GM12878 (cell line): ENCODE results near the gene USP37. TPM values are rescaled to one million over a fixed set of nuclear protein-coding genes. Genes with fewer than 3 reads are reported as not detected.

Experiments used
- ATAC-seq: fragments of 200-7000 bp; cut with Tn5 transposase; 3 replicates; pipeline ENCODE4 v1.9.1; 2020; ENCODE audit warnings: mild to moderate bottlenecking, moderate library complexity
- BruUV-seq: library from RNA; stranded (reverse); fragments of 400-500 nt; replicated peaks from 2 replicates; lab custom pipeline; 2021; lab: Mats Ljungman, UMichigan
- CTCF ChIA-PET: fragments of 300-600 bp; sonication (Branson Sonifier 250); formaldehyde crosslinking; extraction: SDS; loops from one replicate; lab custom pipeline; 2021; ENCODE audit warnings: inconsistent platforms; lab: Yijun Ruan, JAX
- POLR2A ChIA-PET: fragments of 350-600 bp; formaldehyde crosslinking; extraction: SDS; loops from one replicate; lab custom pipeline; 2021; ENCODE audit warnings: inconsistent platforms; lab: Charles Lee
- RAD21 ChIA-PET: fragments of 300-600 bp; sonication (Branson Sonifier 250); formaldehyde crosslinking; loops from one replicate; lab custom pipeline; 2023; ENCODE audit warnings: antibody characterized with exemption; ENCODE audit not compliant: unreplicated experiment; lab: Charles Lee
- SMC1A ChIA-PET: fragments of 300-600 bp; sonication (Branson Sonifier 250); formaldehyde crosslinking; loops from one replicate; lab custom pipeline; 2023; ENCODE audit not compliant: unreplicated experiment, uncharacterized antibody; lab: Charles Lee
- DNase-seq: peaks from one replicate; pipeline ENCODE4 v3.0.0-alpha.2; 2011; ENCODE audit warnings: low read depth, low spot score
- FAIRE-seq: peaks from 3 replicates; lab custom pipeline; 2011; peaks lifted over from hg19 to GRCh38; lab: Jason Lieb, UNC
- H2AFZ ChIP-seq: 2 replicates; pipeline ENCODE4 v1.6.0; 2011; ENCODE audit warnings: low read depth, low read length, control low read depth; ENCODE audit not compliant: control insufficient read depth
- H3K27ac ChIP-seq: 2 replicates; pipeline ENCODE4 v1.5.1; 2011; ENCODE audit warnings: control low read depth; ENCODE audit not compliant: control insufficient read depth, insufficient read depth
- H3K27me3 ChIP-seq, 2 experiments: replicated peaks in 1 of 2; 2 replicates each; pipeline versions ENCODE4 v1.6.0 to v1.6.1; 2011; ENCODE audit warnings: low read length in 1 of 2; ENCODE audit not compliant: control insufficient read depth in 2 of 2, insufficient read depth in 2 of 2
- H3K36me3 ChIP-seq, 2 experiments: 2 replicates each; pipeline ENCODE4 v1.5.1; 2011; ENCODE audit warnings: low read length in 1 of 2; ENCODE audit not compliant: control insufficient read depth in 2 of 2, insufficient read depth in 2 of 2
- H3K4me1 ChIP-seq: 2 replicates; pipeline ENCODE4 v1.6.1; 2011; ENCODE audit warnings: mild to moderate bottlenecking, low read length, moderate library complexity, mixed read lengths; ENCODE audit not compliant: control insufficient read depth, insufficient read depth
- H3K4me2 ChIP-seq: 2 replicates; pipeline ENCODE4 v1.6.0; 2011; ENCODE audit warnings: control low read depth; ENCODE audit not compliant: control insufficient read depth, insufficient read depth
- H3K4me3 ChIP-seq: fragments of 200-600 bp; sonication (generic); 2 replicates; pipeline ENCODE4 v1.5.1; 2016
- H3K79me2 ChIP-seq: 2 replicates; pipeline ENCODE4 v1.6.0; 2011; ENCODE audit warnings: low read length; ENCODE audit not compliant: control insufficient read depth, insufficient read depth
- H3K9ac ChIP-seq: 2 replicates; pipeline ENCODE4 v1.8.0; 2011; ENCODE audit warnings: low read length, control low read depth, mixed read lengths; ENCODE audit not compliant: control insufficient read depth, insufficient read depth
- H3K9me3 ChIP-seq: replicated peaks from 3 replicates; pipeline ENCODE4 v1.5.1; 2011; ENCODE audit warnings: mild to moderate bottlenecking, low read length; ENCODE audit not compliant: control insufficient read depth, insufficient read depth
- H4K20me1 ChIP-seq: 2 replicates; pipeline ENCODE4 v1.6.0; 2011; ENCODE audit not compliant: control insufficient read depth, insufficient read depth
- PML ChIP-seq: IDR thresholded peaks from 2 replicates; pipeline ENCODE4 v1.6.1; 2012; ENCODE audit warnings: low read length, inconsistent platforms
- WRNIP1 ChIP-seq: IDR thresholded peaks from 2 replicates; pipeline ENCODE4 v1.6.1; 2011; ENCODE audit warnings: low read depth, low read length, improper control_type of control experiment, borderline replicate concordance
- ZNF274 ChIP-seq: IDR thresholded peaks from one replicate; pipeline ENCODE4 v1.8.0; 2011; ENCODE audit not compliant: insufficient read length, insufficient read depth
- ZNF592 ChIP-seq: fragments of 450-650 bp; IDR thresholded peaks from 2 replicates; pipeline ENCODE4 v1.6.1; 2017; ENCODE audit warnings: mild to moderate bottlenecking, moderate library complexity
- WGBS: methylation state at CpG from one replicate; pipeline ENCODE4 v1.1.6; 2016; ENCODE audit warnings: low lambda C conversion rate; ENCODE audit not compliant: insufficient replicate concordance, insufficient coverage; ENCODE audit errors: missing lambda C conversion rate; 5-methylcytosine and 5-hydroxymethylcytosine counted together
- in situ Hi-C: fragments of 300-500 bp; cut with MboI; formaldehyde crosslinking; loops from 9 replicates; pipeline ENCODE4 v1.14.3; 2018; ENCODE audit warnings: mixed read lengths
- intact Hi-C: fragments of 100-400 bp; cut with micrococcal nuclease; formaldehyde crosslinking; loops from one replicate; pipeline ENCODE4 v1.14.2; 2022; ENCODE audit not compliant: unreplicated experiment
- polyA plus RNA-seq, 11 experiments: library from polyadenylated mRNA; depleted of rRNA in 4 of 11; unstranded in 6 of 11; stranded (reverse) in 5 of 11; fragments of >200 nt; fragmentation: Nextera tagmentation in 4 of 11; fragmentation: Illumina TruSeq in 1 of 11; extraction: Ambion mirVana in 4 of 11; extraction: Trizol in 1 of 11; gene quantifications; 1 replicate in 1 of 11; 2 replicates in 10 of 11; pipeline versions ENCODE4 v1.2.1 to v1.2.3, GENCODE V29; 2011 to 2016; ENCODE audit warnings: inconsistent platforms in 2 of 11, missing spikeins in 2 of 11, low read depth in 1 of 11
- total RNA-seq, 4 experiments: library from RNA; depleted of rRNA in 3 of 4; stranded (reverse); fragments of >200 nt in 3 of 4; fragmentation: Illumina TruSeq in 1 of 4; extraction: Trizol in 1 of 4; gene quantifications; 2 replicates each; pipeline versions ENCODE4 v1.2.1 to v1.2.3, GENCODE V29; 2013 to 2021
- TF ChIP-seq, protein P1 (sequence below): fragments of 450-650 bp; IDR thresholded peaks from 2 replicates; pipeline ENCODE4 v1.6.1; 2016; ENCODE audit warnings: mild to moderate bottlenecking
- TF ChIP-seq, protein P2 (sequence below): fragments of 450-650 bp; IDR thresholded peaks from 2 replicates; pipeline ENCODE4 v1.6.1; 2014; ENCODE audit warnings: mild to moderate bottlenecking

USP37 gene
- total and polyA plus RNA-seq, 10 of the 15 experiments (the other 5 are each of a cell fraction or from before 2014, with no cell fraction given): 2.8 to 16.0 (median 10.4) TPM

DNA sequence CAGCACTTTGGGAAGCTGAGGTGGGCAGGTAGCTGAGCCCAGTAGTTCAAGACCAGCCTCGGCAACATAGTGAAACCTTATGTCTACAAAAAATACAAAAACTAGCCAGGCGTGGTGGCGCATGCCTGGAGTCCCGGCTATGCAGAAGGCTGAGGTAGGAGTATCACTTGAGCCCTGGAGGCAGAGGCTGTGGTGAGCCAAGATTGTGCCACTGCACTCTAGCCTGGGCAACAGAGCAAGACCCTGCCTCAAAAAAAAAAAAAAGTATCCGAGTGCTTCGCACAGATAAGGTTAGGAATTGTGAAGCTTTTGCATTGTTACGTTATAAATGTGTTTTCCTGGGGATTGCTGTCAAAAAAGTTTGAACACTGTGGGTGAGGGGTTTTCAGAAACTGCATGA lies 164.3 kb downstream of the USP37 start:
- no peak overlapping the region for H3K4me3 ChIP-seq
- FAIRE-seq: no peak
- RAD21 ChIA-PET: interaction anchor here (0.7 kb wide), 1 partner anchor 130 kb away, joined by 3 read pairs; no protein-coding TSS in a partner anchor
- H3K4me2 ChIP-seq: no peak overlapping the region
- TF ChIP-seq, protein P1, sequence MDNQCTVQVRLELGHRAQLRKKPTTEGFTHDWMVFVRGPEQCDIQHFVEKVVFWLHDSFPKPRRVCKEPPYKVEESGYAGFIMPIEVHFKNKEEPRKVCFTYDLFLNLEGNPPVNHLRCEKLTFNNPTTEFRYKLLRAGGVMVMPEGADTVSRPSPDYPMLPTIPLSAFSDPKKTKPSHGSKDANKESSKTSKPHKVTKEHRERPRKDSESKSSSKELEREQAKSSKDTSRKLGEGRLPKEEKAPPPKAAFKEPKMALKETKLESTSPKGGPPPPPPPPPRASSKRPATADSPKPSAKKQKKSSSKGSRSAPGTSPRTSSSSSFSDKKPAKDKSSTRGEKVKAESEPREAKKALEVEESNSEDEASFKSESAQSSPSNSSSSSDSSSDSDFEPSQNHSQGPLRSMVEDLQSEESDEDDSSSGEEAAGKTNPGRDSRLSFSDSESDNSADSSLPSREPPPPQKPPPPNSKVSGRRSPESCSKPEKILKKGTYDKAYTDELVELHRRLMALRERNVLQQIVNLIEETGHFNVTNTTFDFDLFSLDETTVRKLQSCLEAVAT: no peak
- TF ChIP-seq PML (no peak), ZNF274 (no peak), ZNF592 (no peak), WRNIP1 (no peak)
- TF ChIP-seq, protein P2, sequence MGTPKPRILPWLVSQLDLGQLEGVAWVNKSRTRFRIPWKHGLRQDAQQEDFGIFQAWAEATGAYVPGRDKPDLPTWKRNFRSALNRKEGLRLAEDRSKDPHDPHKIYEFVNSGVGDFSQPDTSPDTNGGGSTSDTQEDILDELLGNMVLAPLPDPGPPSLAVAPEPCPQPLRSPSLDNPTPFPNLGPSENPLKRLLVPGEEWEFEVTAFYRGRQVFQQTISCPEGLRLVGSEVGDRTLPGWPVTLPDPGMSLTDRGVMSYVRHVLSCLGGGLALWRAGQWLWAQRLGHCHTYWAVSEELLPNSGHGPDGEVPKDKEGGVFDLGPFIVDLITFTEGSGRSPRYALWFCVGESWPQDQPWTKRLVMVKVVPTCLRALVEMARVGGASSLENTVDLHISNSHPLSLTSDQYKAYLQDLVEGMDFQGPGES: no peak
- in situ Hi-C loops (loop anchor here (10.0 kb wide), 1 partner anchor 441 kb away; no protein-coding TSS in a partner anchor), intact Hi-C loops (no loop called here)
- POLR2A ChIA-PET: interaction anchor here (2.5 kb wide), 1 partner anchor 7 kb away, joined by 8 read pairs; no protein-coding TSS in a partner anchor
- no peak overlapping the region for H3K27ac ChIP-seq
- H3K27me3 ChIP-seq: no peaks in the 10 kb centered on the region
- no peaks in the 10 kb centered on the region for H3K9me3 ChIP-seq
- no peak for ATAC-seq
- peaks cover 32% of the 10 kb centered on the region for H3K4me1 ChIP-seq
- CTCF ChIA-PET: interaction anchor here (1.0 to 1.4 kb wide), 2 partner anchors 102 to 284 kb away, joined by 3 to 4 read pairs; no protein-coding TSS in a partner anchor
- peaks cover 31% of the 10 kb centered on the region for H3K79me2 ChIP-seq
- 59% methylated on average over 7 of the region's 7 CpGs for WGBS
- peaks cover 4% of the 10 kb centered on the region; the same call in 1 of the 2 replicates for H4K20me1 ChIP-seq
- no peak overlapping the region for H3K9ac ChIP-seq
- no peak for DNase-seq
- H3K36me3 ChIP-seq: peaks cover 7 to 10% of the 10 kb centered on the region in 2 experiments; a peak in 3 of 4 replicates
- BruUV-seq: no TSS peak
- H2AFZ ChIP-seq: no peak overlapping the region
- SMC1A ChIA-PET: interaction anchor here (0.5 to 1.1 kb wide), 4 partner anchors 20 to 159 kb away, joined by 3 to 4 read pairs (median 4); no protein-coding TSS in a partner anchor
